GM21576 (cell line): ENCODE measurements around the gene CECR2.
"Not testable (repeated sequence)": the region's sequence is repeated elsewhere in the genome, so short reads cannot be mapped to it uniquely, and the experiment has no call there.

Source experiments
- ATAC-seq: cut with Tn5 transposase; IDR thresholded peaks from one replicate; pipeline ENCODE4 v1.9.1; 2021; ENCODE audit warnings: mild to moderate bottlenecking, moderate library complexity; ENCODE audit not compliant: unreplicated experiment

CECR2 gene

DNA sequence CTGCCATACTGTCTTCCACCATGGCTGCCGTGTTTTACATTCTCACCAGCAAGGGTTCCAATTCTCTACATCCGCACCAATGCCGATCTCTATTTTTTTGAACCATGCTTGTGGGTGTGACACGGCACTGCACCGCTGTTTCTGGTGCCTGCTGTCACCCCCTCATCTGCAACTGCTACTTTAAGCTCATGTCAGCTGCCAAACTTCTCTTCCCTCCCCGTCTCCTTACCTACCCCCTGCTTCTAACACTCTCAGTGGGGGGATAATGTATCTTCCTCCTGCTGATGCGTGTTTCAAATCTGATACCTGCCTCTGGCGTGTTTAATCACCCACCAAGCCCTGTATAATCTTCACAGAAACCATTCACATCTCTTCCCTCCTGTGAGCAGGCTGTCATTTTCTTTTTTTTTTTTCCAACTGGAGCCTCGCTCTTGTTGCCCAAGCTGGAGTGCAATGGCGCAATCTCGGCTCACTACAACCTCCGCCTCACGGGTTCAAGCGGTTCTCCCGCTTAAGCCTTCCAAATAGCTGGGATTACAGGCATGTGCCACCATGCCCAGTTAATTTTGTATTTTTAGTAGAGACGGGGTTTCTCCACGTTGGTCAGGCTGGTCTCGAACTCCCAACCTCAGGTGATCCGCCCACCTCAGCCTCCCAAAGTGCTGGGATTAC, 196.9 kb downstream of the CECR2 start:
- not testable (repeated sequence) for ATAC-seq

- ATAC-seq = no peak
Observed at GRCh38 chr22:17566776-17567175, 197.5 kb downstream of the CECR2 start.

GRCh38 chr22:17569971-17570511, 200.8 kb downstream of the CECR2 start:
- no peak for ATAC-seq

- no peak for ATAC-seq
Observed at GRCh38 chr22:17570851-17571631, 201.8 kb downstream of the CECR2 start.

GRCh38 chr22:17575151-17575550, 205.9 kb downstream of the CECR2 start:
- no peak for ATAC-seq

DNA sequence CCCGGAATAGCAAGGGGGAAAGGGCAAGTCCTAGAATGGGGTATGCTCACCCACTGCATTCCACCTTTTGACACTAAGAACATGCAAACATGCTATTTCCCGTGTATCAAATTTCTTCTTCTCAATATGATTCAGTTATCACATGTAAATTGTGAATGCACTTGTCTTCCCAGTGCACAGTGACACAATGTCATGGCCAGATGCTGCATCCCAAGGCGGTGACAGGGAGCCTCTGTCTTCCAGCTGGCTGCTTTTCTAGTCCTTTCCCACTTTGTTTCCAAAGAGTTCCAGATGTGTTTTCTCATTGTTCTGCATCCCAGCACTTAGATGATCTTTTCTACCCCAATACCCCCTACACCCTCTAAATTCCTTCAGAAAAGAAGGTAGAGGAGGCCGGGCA, 206.4 kb downstream of the CECR2 start:
- no peak for ATAC-seq

DNA sequence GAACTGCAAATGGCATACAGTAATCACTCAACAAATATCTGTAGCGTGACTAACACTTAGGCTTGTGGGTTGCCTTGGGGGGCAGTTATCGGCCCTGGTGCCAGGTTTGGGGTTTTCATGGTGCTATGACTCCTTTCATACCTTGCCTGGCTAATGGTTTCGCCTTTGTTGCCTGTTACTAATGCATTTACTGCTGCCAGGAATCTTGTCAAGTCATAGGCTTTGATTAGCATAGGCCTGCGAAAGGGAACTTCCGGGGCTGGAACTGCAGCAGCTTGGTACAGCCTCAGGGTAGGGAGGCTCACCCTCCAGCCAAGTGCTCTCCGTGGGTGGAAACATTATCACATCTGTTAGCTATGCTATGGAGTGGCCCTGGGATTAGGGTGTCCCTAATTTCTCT, 207.2 kb downstream of the CECR2 start:
- ATAC-seq = no peak

- no peak for ATAC-seq
Observed at GRCh38 chr22:17578136-17578754, 209.0 kb downstream of the CECR2 start.

GRCh38 chr22:17579535-17579981, 210.3 kb downstream of the CECR2 start:
- ATAC-seq = no peak

GRCh38 chr22:17580441-17581031, 211.3 kb downstream of the CECR2 start:
- ATAC-seq = no peak

GRCh38 chr22:17581056-17581455, 211.8 kb downstream of the CECR2 start:
- ATAC-seq = no peak

GRCh38 chr22:17581631-17582030, 212.4 kb downstream of the CECR2 start:
- no peak for ATAC-seq

DNA sequence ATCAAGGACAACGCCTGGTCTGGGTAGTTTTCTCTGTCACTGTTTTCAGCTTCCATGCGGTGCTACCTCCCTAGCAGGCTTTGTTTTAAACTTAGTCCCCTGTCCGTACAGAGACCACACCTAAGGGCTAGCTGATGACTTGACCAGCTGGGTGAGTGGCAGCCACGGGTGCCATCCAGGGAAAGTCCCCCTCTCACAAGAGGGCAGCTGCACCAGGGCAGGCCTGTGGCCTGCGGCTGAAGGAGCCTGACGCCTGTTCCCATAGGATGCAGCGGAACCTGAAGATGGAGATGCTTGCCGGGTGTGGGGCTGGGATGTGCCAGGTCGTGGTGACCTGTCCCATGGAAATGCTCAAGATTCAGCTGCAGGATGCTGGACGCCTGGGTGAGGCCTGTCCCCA, 213.9 kb downstream of the CECR2 start:
- ATAC-seq = no peak

DNA sequence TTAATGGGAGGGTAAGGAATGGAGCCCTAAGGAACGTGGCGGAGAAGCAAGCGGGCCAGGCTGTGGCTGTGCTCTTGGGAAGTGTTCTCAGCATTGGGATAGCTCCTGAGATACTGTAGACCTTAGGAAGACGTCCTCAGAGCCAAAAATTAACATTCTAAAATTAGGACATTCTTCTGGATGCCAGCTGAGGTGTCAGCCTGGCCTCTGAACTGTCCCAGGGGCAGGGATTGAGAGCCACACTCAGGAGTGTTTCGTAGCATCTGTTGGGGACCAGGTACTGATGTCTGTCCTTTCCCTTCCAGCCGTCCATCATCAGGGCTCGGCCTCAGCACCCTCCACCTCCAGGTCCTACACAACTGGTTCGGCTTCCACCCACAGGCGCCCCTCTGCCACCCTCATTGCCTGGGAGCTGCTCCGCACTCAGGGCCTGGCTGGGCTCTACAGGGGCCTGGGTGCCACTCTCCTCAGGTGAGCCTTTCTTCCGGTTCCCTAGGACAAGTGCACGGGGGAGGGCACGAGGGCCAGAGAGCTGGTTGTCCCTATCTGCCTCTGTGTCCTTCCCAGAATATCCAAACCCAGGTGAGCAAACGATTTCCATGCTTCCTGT, 217.7 kb downstream of the CECR2 start:
- ATAC-seq = no peak

DNA sequence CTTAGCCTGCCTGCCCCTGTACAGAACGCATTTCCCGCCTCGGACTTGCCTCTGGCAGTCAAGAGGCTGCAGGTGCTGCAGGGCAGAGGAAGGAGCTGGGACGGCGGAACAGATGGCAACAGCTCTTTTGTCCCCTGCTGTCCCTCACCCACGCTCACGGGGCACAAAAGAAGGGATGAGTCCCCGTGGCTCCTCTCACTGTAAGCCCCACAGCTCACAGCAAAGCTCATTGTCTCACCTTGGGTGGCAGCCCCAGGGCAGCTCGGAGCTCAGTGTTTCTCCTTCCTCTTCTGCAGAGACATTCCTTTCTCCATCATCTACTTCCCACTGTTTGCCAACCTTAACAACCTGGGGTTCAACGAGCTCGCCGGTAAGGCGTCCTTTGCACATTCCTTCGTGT, 218.4 kb downstream of the CECR2 start:
- no peak for ATAC-seq

DNA sequence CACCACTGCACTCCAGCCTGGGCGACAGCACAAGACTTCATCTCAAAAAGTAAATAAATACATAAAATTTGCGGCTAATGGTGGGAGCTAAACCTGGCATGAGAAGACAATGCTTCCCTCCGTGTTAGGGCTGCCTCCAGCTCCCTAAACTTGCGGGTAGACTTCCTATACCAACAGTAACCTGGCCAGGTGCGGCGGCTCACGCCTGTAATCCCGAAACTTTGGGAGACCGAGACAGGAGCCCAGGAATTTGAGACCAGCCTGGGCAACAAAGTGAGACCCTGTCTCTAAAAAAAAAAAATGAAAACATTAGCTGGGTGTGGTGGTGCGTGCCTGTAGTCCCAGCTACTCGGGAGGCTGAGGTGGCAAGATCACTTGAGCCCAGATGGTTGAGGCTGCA, 219.3 kb downstream of the CECR2 start:
- ATAC-seq = no peak

- ATAC-seq = no peak
Observed at GRCh38 chr22:17589810-17590375, 220.6 kb downstream of the CECR2 start.

GRCh38 chr22:17590586-17590985, 221.3 kb downstream of the CECR2 start:
- no peak for ATAC-seq

- ATAC-seq = no peak
Observed at GRCh38 chr22:17592201-17592600, 222.9 kb downstream of the CECR2 start.

DNA sequence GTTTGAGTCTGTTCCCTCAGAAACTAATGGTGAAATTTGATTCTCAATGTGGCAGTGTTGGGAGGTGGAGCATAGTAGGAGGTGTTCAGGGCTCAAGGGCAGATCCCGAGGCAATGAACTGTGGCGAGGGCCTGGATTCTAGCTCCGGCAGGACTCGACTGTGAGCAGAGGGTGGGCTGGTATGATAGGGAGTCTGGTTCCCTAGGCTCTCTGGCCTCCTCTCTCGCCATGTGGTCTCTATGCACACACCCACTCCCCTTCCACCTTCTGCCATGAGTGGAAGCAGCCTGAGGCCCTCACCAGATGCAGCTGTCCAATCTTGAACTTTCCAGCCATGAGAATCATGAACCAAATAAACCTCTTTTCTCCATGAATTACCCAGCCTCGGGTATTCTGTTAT, 227.0 kb downstream of the CECR2 start:
- ATAC-seq = no peak

DNA sequence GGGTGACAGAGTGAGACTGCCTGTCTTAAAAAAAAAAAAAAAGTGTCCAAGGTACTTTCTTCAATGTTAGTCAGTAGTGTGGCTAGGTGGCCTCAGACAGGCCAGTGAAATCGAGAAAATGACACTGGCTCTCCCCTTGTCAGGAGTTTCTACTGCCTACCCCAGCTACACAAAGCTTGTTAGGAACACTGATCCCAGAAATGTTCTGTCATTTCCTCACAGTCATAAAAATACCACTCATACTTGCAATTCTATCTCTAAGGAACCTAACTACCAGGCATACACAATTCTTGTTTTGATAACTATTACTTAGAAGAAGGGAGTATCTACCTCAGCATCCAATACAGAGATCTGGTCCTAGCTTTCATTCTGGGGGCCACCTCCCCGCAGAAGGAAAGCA, 228.0 kb downstream of the CECR2 start:
- ATAC-seq = no peak
